OCI-LY7 (cell line): ENCODE data around the gene TREML4. TPM values are rescaled to one million over a fixed set of nuclear protein-coding genes. Genes with fewer than 3 reads are reported as not detected.

Source experiments
- BruUV-seq: library from RNA; stranded (reverse); fragments of 400-500 nt; replicated peaks from 2 replicates; lab custom pipeline; 2021; lab: Mats Ljungman, UMichigan
- CTCF ChIA-PET: fragments of 300-600 bp; sonication (Branson Sonifier 250); formaldehyde crosslinking; loops from one replicate; lab custom pipeline; 2022; ENCODE audit warnings: antibody characterized with exemption; ENCODE audit not compliant: unreplicated experiment; lab: Charles Lee
- POLR2A ChIA-PET: fragments of 300-600 bp; sonication (Branson Sonifier 250); formaldehyde crosslinking; loops from one replicate; lab custom pipeline; 2022; ENCODE audit warnings: antibody characterized with exemption; lab: Charles Lee
- DNase-seq: peaks from one replicate; pipeline ENCODE4 v3.0.0-alpha.2; 2015; ENCODE audit warnings: low spot score
- H2AFZ ChIP-seq: fragments of 200-600 bp; sonication (generic), shearing (Covaris generic); 2 replicates; pipeline ENCODE4 v1.6.1; 2014; ENCODE audit warnings: mild to moderate bottlenecking, antibody characterized with exemption, low read length, moderate library complexity
- H3K27ac ChIP-seq: fragments of 200-600 bp; sonication (generic); 2 replicates; pipeline ENCODE4 v1.5.1; 2014; ENCODE audit warnings: mixed run types, low read depth, mild to moderate bottlenecking, moderate library complexity, low read length, inconsistent platforms; ENCODE audit not compliant: poor library complexity, severe bottlenecking
- H3K36me3 ChIP-seq: fragments of 200-600 bp; sonication (generic); 2 replicates; pipeline ENCODE4 v1.6.1; 2014; ENCODE audit warnings: mild to moderate bottlenecking, antibody characterized with exemption, low read length, moderate library complexity, mixed read lengths; ENCODE audit not compliant: insufficient read depth
- H3K4me1 ChIP-seq: fragments of 200-600 bp; sonication (generic); 2 replicates; pipeline ENCODE4 v1.5.1; 2014; ENCODE audit warnings: mild to moderate bottlenecking, low read length; ENCODE audit not compliant: insufficient read depth, poor library complexity, severe bottlenecking
- H3K4me2 ChIP-seq: fragments of 200-600 bp; sonication (generic); 2 replicates; pipeline ENCODE4 v1.6.1; 2014; ENCODE audit warnings: mild to moderate bottlenecking, low read length
- H3K4me3 ChIP-seq: fragments of 200-600 bp; sonication (generic); 2 replicates; pipeline ENCODE4 v1.5.1; 2014; ENCODE audit warnings: mild to moderate bottlenecking, low read depth, low read length; ENCODE audit not compliant: poor library complexity, severe bottlenecking
- H3K79me2 ChIP-seq: fragments of 200-600 bp; sonication (generic); 2 replicates; pipeline ENCODE4 v1.6.1; 2016; ENCODE audit warnings: low read depth, mild to moderate bottlenecking, low read length, moderate library complexity, mixed read lengths; ENCODE audit not compliant: insufficient read depth
- H3K9me2 ChIP-seq: fragments of 200-600 bp; sonication (generic); 2 replicates; pipeline ENCODE4 v1.6.1; 2016; ENCODE audit warnings: mild to moderate bottlenecking, low read length, mixed read lengths; ENCODE audit not compliant: insufficient read depth
- H3K9me3 ChIP-seq: fragments of 200-600 bp; sonication (generic); 2 replicates; pipeline ENCODE4 v1.6.1; 2014; ENCODE audit warnings: mild to moderate bottlenecking, mixed run types, low read length, mixed read lengths
- H4K20me1 ChIP-seq: fragments of 200-600 bp; sonication (generic); 2 replicates; pipeline ENCODE4 v1.6.1; 2014; ENCODE audit warnings: mild to moderate bottlenecking, antibody characterized with exemption, low read length, moderate library complexity, mixed read lengths; ENCODE audit not compliant: insufficient read depth
- EZH2phosphoT487 ChIP-seq: fragments of 200-600 bp; sonication (generic); IDR thresholded peaks from 2 replicates; pipeline ENCODE4 v1.6.1; 2018; ENCODE audit warnings: low read depth, borderline replicate concordance, mild to moderate bottlenecking, mixed run types, antibody characterized with exemption, low read length, moderate library complexity, mixed read lengths
- intact Hi-C: fragments of 100-400 bp; cut with micrococcal nuclease; formaldehyde crosslinking; loops from one replicate; pipeline ENCODE4 v1.10.0; 2022; ENCODE audit not compliant: unreplicated experiment
- total RNA-seq, 2 experiments: library from RNA; depleted of rRNA in 1 of 2; stranded (reverse); fragments of >200 nt in 1 of 2; shearing (Covaris generic) in 1 of 2; gene quantifications; 2 replicates each; pipeline ENCODE4 v1.2.3, GENCODE V29; 2014 to 2022
- TF ChIP-seq, protein P1 (sequence below): fragments of 200-600 bp; sonication (generic); conservative IDR thresholded peaks from 2 replicates; pipeline ENCODE4 v1.5.1; 2014; ENCODE audit warnings: mild to moderate bottlenecking, antibody characterized with exemption, low read length, moderate library complexity, mixed read lengths

The TREML4 gene
- total RNA-seq, 2 experiments from 2014 or later: not detected

DNA sequence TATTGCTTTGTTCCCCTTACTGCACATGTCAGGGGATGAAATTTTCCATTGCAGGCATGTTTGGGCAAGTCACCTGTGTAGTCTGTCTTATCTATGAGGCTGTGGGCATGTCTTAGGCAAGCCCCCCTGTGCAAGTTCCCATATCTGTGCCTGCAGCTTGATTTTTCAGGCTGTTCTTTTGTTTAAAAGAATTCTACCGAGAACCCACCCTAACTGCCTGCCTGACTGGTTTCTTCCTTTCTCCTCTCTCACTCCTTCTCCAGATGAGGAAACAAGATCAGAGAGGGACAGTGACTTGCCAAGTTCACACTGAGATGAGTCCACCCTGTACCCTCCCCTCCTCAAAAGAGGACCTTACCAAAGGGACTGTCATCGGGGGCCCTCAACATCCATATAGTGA is 38.2 kb upstream of the TREML4 start:
- H3K4me1 ChIP-seq: peaks cover 16% of the 10 kb centered on the region
- H3K9me2 ChIP-seq: no peaks in the 10 kb centered on the region
- no TSS peak for BruUV-seq
- DNase-seq: no peak
- POLR2A ChIA-PET: interaction anchor here (0.5 kb wide), 1 partner anchor 45 kb away, joined by 5 read pairs; no protein-coding TSS in a partner anchor
- H3K27ac ChIP-seq: no peak overlapping the region
- no peak overlapping the region for H3K4me3 ChIP-seq
- intact Hi-C loops: no loop called here
- TF ChIP-seq EZH2phosphoT487: no peak
- TF ChIP-seq, protein P1, sequence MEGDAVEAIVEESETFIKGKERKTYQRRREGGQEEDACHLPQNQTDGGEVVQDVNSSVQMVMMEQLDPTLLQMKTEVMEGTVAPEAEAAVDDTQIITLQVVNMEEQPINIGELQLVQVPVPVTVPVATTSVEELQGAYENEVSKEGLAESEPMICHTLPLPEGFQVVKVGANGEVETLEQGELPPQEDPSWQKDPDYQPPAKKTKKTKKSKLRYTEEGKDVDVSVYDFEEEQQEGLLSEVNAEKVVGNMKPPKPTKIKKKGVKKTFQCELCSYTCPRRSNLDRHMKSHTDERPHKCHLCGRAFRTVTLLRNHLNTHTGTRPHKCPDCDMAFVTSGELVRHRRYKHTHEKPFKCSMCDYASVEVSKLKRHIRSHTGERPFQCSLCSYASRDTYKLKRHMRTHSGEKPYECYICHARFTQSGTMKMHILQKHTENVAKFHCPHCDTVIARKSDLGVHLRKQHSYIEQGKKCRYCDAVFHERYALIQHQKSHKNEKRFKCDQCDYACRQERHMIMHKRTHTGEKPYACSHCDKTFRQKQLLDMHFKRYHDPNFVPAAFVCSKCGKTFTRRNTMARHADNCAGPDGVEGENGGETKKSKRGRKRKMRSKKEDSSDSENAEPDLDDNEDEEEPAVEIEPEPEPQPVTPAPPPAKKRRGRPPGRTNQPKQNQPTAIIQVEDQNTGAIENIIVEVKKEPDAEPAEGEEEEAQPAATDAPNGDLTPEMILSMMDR: no peak
- H4K20me1 ChIP-seq: no peaks in the 10 kb centered on the region
- H2AFZ ChIP-seq: no peak overlapping the region
- CTCF ChIA-PET: no interaction called here
- H3K79me2 ChIP-seq: no peaks in the 10 kb centered on the region
- peaks cover 38% of the 10 kb centered on the region for H3K36me3 ChIP-seq
- no peak overlapping the region for H3K4me2 ChIP-seq
- H3K9me3 ChIP-seq: peaks cover 16% of the 10 kb centered on the region; the same call in 1 of the 2 replicates

- peaks cover 11% of the 10 kb centered on the region for H3K4me1 ChIP-seq
- no peak overlapping the region for H3K4me2 ChIP-seq
- POLR2A ChIA-PET: no interaction called here
- no peak overlapping the region for H3K27ac ChIP-seq
- TF ChIP-seq EZH2phosphoT487: no peak
- TF ChIP-seq, protein P1: no peak
- peaks cover 16% of the 10 kb centered on the region; the same call in 1 of the 2 replicates for H3K9me3 ChIP-seq
- no peak for DNase-seq
- no peaks in the 10 kb centered on the region for H3K79me2 ChIP-seq
- CTCF ChIA-PET: no interaction called here
- no peaks in the 10 kb centered on the region for H3K9me2 ChIP-seq
- H2AFZ ChIP-seq: no peak overlapping the region
- BruUV-seq: TSS peak; percentile 72
- H4K20me1 ChIP-seq: no peaks in the 10 kb centered on the region
- no peak overlapping the region for H3K4me3 ChIP-seq
- intact Hi-C loops: no loop called here
- peaks cover 38% of the 10 kb centered on the region for H3K36me3 ChIP-seq
Observed at GRCh38 chr6:41190791-41191190, 37.4 kb upstream of the TREML4 start.

- H3K4me3 ChIP-seq: no peak overlapping the region
- H3K27ac ChIP-seq: no peak overlapping the region
- DNase-seq: peak; percentile 31
- ChIA-PET CTCF (no interaction called here), POLR2A (no interaction called here)
- BruUV-seq: no TSS peak
- H3K79me2 ChIP-seq: no peaks in the 10 kb centered on the region
- no peak overlapping the region for H3K4me2 ChIP-seq
- no peak overlapping the region for H2AFZ ChIP-seq
- peaks cover 16% of the 10 kb centered on the region; the same call in 1 of the 2 replicates for H3K9me3 ChIP-seq
- TF ChIP-seq, protein P1: peak; percentile 73
- TF ChIP-seq EZH2phosphoT487: no peak
- peaks cover 41% of the 10 kb centered on the region for H3K36me3 ChIP-seq
- H3K4me1 ChIP-seq: peaks cover 3% of the 10 kb centered on the region
- intact Hi-C loops: no loop called here
- no peaks in the 10 kb centered on the region for H3K9me2 ChIP-seq
- H4K20me1 ChIP-seq: no peaks in the 10 kb centered on the region
Observed at GRCh38 chr6:41191569-41191968, 36.6 kb upstream of the TREML4 start.
